NCI-H1105 (cell line): ENCODE data around the gene KIAA0232.
"Not testable (repeated sequence)": the region's sequence is repeated elsewhere in the genome, so short reads cannot be mapped to it uniquely, and the experiment has no call there.

ENCODE experiments used
- DNase-seq: peaks from one replicate; lab custom pipeline; 2025; lab: John Stamatoyannopoulos, UW

Gene KIAA0232

GRCh38 chr4:6756345-6756744 lies 26.2 kb upstream of the KIAA0232 start:
- not testable (repeated sequence) for DNase-seq

- no peak for DNase-seq
Observed at GRCh38 chr4:6758728-6759127, 23.8 kb upstream of the KIAA0232 start.

- DNase-seq: no peak
Observed at GRCh38 chr4:6760865-6761264, 21.7 kb upstream of the KIAA0232 start.

- DNase-seq: no peak
Observed at GRCh38 chr4:6761649-6762615, 20.6 kb upstream of the KIAA0232 start.

- no peak for DNase-seq
Observed at GRCh38 chr4:6763330-6763851, 19.1 kb upstream of the KIAA0232 start.

- no peak for DNase-seq
Observed at GRCh38 chr4:6764976-6765620, 17.4 kb upstream of the KIAA0232 start.

- no peak for DNase-seq
Observed at GRCh38 chr4:6765703-6766102, 16.8 kb upstream of the KIAA0232 start.

GRCh38 chr4:6767386-6767747 lies 15.2 kb upstream of the KIAA0232 start:
- DNase-seq: no peak

GRCh38 chr4:6767748-6768538 lies 14.6 kb upstream of the KIAA0232 start:
- DNase-seq: no peak

- no peak for DNase-seq
Observed at GRCh38 chr4:6768539-6768905, 14.0 kb upstream of the KIAA0232 start.

GRCh38 chr4:6769233-6769988 lies 13.1 kb upstream of the KIAA0232 start:
- no peak for DNase-seq

GRCh38 chr4:6769989-6770420 lies 12.5 kb upstream of the KIAA0232 start:
- DNase-seq: no peak

- no peak for DNase-seq
Observed at GRCh38 chr4:6770581-6771228, 11.8 kb upstream of the KIAA0232 start.

- no peak for DNase-seq
Observed at GRCh38 chr4:6771229-6771671, 11.3 kb upstream of the KIAA0232 start.

GRCh38 chr4:6772223-6772928 lies 10.2 kb upstream of the KIAA0232 start:
- no peak for DNase-seq

- DNase-seq: no peak
Observed at GRCh38 chr4:6773106-6773505, 9.4 kb upstream of the KIAA0232 start.

GRCh38 chr4:6773616-6774540 lies 8.6 kb upstream of the KIAA0232 start:
- no peak for DNase-seq

- no peak for DNase-seq
Observed at GRCh38 chr4:6775746-6776145, 6.8 kb upstream of the KIAA0232 start.
